Measurements from ENCODE around the gene RRAS2. TPM values are rescaled to one million over a fixed set of nuclear protein-coding genes. Genes with fewer than 3 reads are reported as not detected.

Gene RRAS2
- total and polyA plus RNA-seq, 10 of the 15 experiments (the other 5 are each of a cell fraction or from before 2014, with no cell fraction given) = 26.9 to 72.4 (median 45.4) TPM

DNA sequence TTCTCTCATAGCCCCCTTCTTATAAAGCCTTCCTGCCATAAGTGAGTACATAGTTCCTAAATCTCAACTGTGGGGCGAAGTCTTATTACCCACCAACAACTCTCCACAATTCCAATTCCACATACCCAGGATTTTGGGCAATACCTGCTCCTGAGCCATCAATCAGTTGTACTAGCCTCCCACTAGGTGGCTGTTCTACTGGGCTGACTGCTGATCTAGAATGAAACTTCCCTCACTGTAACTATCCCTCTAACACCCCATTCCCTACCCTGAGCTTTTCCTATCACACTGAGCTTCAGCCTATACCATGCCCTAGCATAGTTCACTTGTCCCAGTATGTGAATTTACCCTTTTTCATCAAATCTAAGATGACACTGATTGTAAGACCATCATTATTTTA, 52.5 kb downstream of the RRAS2 start:
- CTCF ChIA-PET = interaction anchor here (1.3 to 15.6 kb wide), 6 partner anchors 13 to 149 kb away, joined by 3 to 271 read pairs (median 4); no protein-coding TSS in a partner anchor
- no peak overlapping the region for H3K4me3 ChIP-seq
- intact Hi-C loops (cut with micrococcal nuclease; ENCODE audit: unreplicated experiment) = no loop called here
- no peaks in the 10 kb centered on the region for H3K36me3 ChIP-seq (ENCODE audit: control insufficient read depth in 2 of 2, insufficient read depth in 2 of 2, low read length in 1 of 2)
- POLR2A ChIA-PET = no interaction called here
- DNase-seq (ENCODE audit: low read depth, low spot score) (no peak), ATAC-seq (no peak), FAIRE-seq (no peak)
- peaks cover 73% of the 10 kb centered on the region for H3K79me2 ChIP-seq (ENCODE audit: control insufficient read depth, insufficient read depth, low read length)
- H2AFZ ChIP-seq (ENCODE audit: control insufficient read depth, low read depth, low read length) = no peak overlapping the region
- BruUV-seq (replicated peaks) = no TSS peak
- WGBS (ENCODE audit: insufficient coverage, insufficient replicate concordance, low lambda C conversion rate, missing lambda C conversion rate) = 100% methylated on average over 1 of the region's 1 CpG
- H3K27me3 ChIP-seq (replicated peaks in 1 of 2; ENCODE audit: control insufficient read depth in 2 of 2, insufficient read depth in 2 of 2, low read length in 1 of 2) = no peaks in the 10 kb centered on the region
- no peaks in the 10 kb centered on the region for H3K9me3 ChIP-seq (replicated peaks; ENCODE audit: control insufficient read depth, insufficient read depth, low read length)
- no peaks in the 10 kb centered on the region for H4K20me1 ChIP-seq (ENCODE audit: control insufficient read depth, insufficient read depth)
- peaks cover 38% of the 10 kb centered on the region for H3K4me1 ChIP-seq (ENCODE audit: control insufficient read depth, insufficient read depth, low read length)
- no peak overlapping the region for H3K4me2 ChIP-seq (ENCODE audit: control insufficient read depth, insufficient read depth)
- H3K9ac ChIP-seq (ENCODE audit: control insufficient read depth, insufficient read depth, low read length) = no peak overlapping the region
- SMC1A ChIA-PET (ENCODE audit: uncharacterized antibody, unreplicated experiment) = interaction anchor here (0.5 to 8.7 kb wide), 6 partner anchors 46 to 1154 kb away, joined by 3 to 138 read pairs (median 4); no protein-coding TSS in a partner anchor
- in situ Hi-C loops (cut with MboI) = no loop called here
- RAD21 ChIA-PET (ENCODE audit: unreplicated experiment) = interaction anchor here (1.3 to 8.4 kb wide), 3 partner anchors 52 to 149 kb away, joined by 3 to 123 read pairs (median 117); no protein-coding TSS in a partner anchor
- H3K27ac ChIP-seq (ENCODE audit: control insufficient read depth, insufficient read depth) = no peak overlapping the region
- TF ChIP-seq, protein P1, sequence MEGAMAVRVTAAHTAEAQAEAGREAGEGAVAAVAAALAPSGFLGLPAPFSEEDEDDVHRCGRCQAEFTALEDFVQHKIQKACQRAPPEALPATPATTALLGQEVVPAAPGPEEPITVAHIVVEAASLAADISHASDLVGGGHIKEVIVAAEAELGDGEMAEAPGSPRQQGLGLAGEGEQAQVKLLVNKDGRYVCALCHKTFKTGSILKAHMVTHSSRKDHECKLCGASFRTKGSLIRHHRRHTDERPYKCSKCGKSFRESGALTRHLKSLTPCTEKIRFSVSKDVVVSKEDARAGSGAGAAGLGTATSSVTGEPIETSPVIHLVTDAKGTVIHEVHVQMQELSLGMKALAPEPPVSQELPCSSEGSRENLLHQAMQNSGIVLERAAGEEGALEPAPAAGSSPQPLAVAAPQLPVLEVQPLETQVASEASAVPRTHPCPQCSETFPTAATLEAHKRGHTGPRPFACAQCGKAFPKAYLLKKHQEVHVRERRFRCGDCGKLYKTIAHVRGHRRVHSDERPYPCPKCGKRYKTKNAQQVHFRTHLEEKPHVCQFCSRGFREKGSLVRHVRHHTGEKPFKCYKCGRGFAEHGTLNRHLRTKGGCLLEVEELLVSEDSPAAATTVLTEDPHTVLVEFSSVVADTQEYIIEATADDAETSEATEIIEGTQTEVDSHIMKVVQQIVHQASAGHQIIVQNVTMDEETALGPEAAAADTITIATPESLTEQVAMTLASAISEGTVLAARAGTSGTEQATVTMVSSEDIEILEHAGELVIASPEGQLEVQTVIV (IDR thresholded peaks at IDR 0.05; ENCODE audit: borderline replicate concordance, partially characterized antibody) = no peak
- TF ChIP-seq ZZZ3 (IDR thresholded peaks at IDR 0.05; ENCODE audit: control insufficient read depth, insufficient read length, low read depth) = no peak
- no peak for TF ChIP-seq ZNF384 (IDR thresholded peaks at IDR 0.05; ENCODE audit: borderline replicate concordance, low read depth, low read length)
- TF ChIP-seq CBX5 (IDR thresholded peaks at IDR 0.05; ENCODE audit: low read depth) = no peak
- TF ChIP-seq IKZF2 (IDR thresholded peaks at IDR 0.05) = no peak
- no peak for TF ChIP-seq ZNF24 (IDR thresholded peaks at IDR 0.05)
- no peak for TF ChIP-seq RFX5 (IDR thresholded peaks at IDR 0.05; ENCODE audit: low read depth, low read length)
- TF ChIP-seq, protein P2, sequence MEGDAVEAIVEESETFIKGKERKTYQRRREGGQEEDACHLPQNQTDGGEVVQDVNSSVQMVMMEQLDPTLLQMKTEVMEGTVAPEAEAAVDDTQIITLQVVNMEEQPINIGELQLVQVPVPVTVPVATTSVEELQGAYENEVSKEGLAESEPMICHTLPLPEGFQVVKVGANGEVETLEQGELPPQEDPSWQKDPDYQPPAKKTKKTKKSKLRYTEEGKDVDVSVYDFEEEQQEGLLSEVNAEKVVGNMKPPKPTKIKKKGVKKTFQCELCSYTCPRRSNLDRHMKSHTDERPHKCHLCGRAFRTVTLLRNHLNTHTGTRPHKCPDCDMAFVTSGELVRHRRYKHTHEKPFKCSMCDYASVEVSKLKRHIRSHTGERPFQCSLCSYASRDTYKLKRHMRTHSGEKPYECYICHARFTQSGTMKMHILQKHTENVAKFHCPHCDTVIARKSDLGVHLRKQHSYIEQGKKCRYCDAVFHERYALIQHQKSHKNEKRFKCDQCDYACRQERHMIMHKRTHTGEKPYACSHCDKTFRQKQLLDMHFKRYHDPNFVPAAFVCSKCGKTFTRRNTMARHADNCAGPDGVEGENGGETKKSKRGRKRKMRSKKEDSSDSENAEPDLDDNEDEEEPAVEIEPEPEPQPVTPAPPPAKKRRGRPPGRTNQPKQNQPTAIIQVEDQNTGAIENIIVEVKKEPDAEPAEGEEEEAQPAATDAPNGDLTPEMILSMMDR (IDR thresholded peaks at IDR 0.05 in 2 of 3, conservative IDR thresholded peaks at IDR 0.05 in 1 of 3; ENCODE audit: control insufficient read depth in 2 of 3, extremely low read depth in 1 of 3, insufficient read depth in 1 of 3, low read depth in 3 of 3, low read length in 3 of 3) = peak; percentile 17 to 28 (median 24); a peak in 4 of 6 replicates
- TF ChIP-seq FOXK2 (IDR thresholded peaks at IDR 0.05) = no peak
- TF ChIP-seq, protein P3, sequence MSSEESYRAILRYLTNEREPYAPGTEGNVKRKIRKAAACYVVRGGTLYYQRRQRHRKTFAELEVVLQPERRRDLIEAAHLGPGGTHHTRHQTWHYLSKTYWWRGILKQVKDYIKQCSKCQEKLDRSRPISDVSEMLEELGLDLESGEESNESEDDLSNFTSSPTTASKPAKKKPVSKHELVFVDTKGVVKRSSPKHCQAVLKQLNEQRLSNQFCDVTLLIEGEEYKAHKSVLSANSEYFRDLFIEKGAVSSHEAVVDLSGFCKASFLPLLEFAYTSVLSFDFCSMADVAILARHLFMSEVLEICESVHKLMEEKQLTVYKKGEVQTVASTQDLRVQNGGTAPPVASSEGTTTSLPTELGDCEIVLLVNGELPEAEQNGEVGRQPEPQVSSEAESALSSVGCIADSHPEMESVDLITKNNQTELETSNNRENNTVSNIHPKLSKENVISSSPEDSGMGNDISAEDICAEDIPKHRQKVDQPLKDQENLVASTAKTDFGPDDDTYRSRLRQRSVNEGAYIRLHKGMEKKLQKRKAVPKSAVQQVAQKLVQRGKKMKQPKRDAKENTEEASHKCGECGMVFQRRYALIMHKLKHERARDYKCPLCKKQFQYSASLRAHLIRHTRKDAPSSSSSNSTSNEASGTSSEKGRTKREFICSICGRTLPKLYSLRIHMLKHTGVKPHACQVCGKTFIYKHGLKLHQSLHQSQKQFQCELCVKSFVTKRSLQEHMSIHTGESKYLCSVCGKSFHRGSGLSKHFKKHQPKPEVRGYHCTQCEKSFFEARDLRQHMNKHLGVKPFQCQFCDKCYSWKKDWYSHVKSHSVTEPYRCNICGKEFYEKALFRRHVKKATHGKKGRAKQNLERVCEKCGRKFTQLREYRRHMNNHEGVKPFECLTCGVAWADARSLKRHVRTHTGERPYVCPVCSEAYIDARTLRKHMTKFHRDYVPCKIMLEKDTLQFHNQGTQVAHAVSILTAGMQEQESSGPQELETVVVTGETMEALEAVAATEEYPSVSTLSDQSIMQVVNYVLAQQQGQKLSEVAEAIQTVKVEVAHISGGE (CRISPR knock-in tag; IDR thresholded peaks at IDR 0.05) = no peak
- TF ChIP-seq MEF2A (IDR thresholded peaks at IDR 0.05; ENCODE audit: insufficient read depth, low read depth, low read length) = no peak
- TF ChIP-seq BMI1 (IDR thresholded peaks at IDR 0.05; ENCODE audit: borderline replicate concordance) = no peak
- no peak for TF ChIP-seq NFXL1 (IDR thresholded peaks at IDR 0.05; ENCODE audit: borderline replicate concordance)
- TF ChIP-seq IKZF1 (conservative IDR thresholded peaks at IDR 0.05) = no peak
- peak; percentile 21; the same call in 1 of the 2 replicates for TF ChIP-seq SMC3 (IDR thresholded peaks at IDR 0.05; ENCODE audit: borderline replicate concordance, low read length)
